Lower lobe of right lung (tissue), 2 donors: ENCODE measurements around the gene SEC24D. TPM values are rescaled to one million over a fixed set of nuclear protein-coding genes. Genes with fewer than 3 reads are reported as not detected.
"Not testable (repeated sequence)": the region's sequence is repeated elsewhere in the genome, so short reads cannot be mapped to it uniquely, and the experiment has no call there.

Source experiments
- ATAC-seq, 2 donors: fragments of 200-7000 bp; cut with Tn5 transposase; one replicate each; pipeline ENCODE4 v1.9.1; 2020 to 2022; ENCODE audit warnings: mild to moderate bottlenecking in 2 of 2, moderate library complexity in 2 of 2
- DNase-seq: peaks from one replicate; pipeline ENCODE4 v3.0.0-alpha.2; 2020
- H3K27ac ChIP-seq: fragments of 200-600 bp; one replicate; pipeline ENCODE4 v1.8.0; 2022
- H3K27me3 ChIP-seq: fragments of 200-600 bp; one replicate; pipeline ENCODE4 v1.8.0; 2022; ENCODE audit warnings: low read depth
- H3K36me3 ChIP-seq: fragments of 200-600 bp; one replicate; pipeline ENCODE4 v1.8.0; 2022; ENCODE audit warnings: mild to moderate bottlenecking
- H3K4me1 ChIP-seq: fragments of 200-600 bp; one replicate; pipeline ENCODE4 v1.8.0; 2022
- H3K4me3 ChIP-seq: fragments of 200-600 bp; one replicate; pipeline ENCODE4 v1.8.0; 2022; ENCODE audit warnings: mild to moderate bottlenecking
- H3K9me3 ChIP-seq: fragments of 200-600 bp; one replicate; pipeline ENCODE4 v1.8.0; 2022
- intact Hi-C: fragments of 100-400 bp; cut with DNase I; formaldehyde crosslinking; loops from one replicate; pipeline ENCODE4 v1.11.0; 2022
- long read RNA-seq: library from polyadenylated mRNA; unstranded; transcript quantifications from one replicate; pipeline ENCODE4 v2.0.0, GENCODE V29; 2021
- total RNA-seq: library from RNA; stranded (reverse); fragmentation: NEBNext Ultra II Directional; extraction: Animal tissue kit (Norgen Biotek cat#: 25700); gene quantifications from one replicate; pipeline ENCODE4 v1.2.1, GENCODE V29; 2021
- TF ChIP-seq, protein P1 (sequence below): fragments of 200-600 bp; IDR thresholded peaks from one replicate; pipeline ENCODE4 v1.8.0; 2022; ENCODE audit warnings: antibody characterized with exemption, mild to moderate bottlenecking
- donor health status: DM: no; HTN: yes; CAD: no; lungs with severe emphysema.

Gene SEC24D
- total RNA-seq, result 45.7 TPM
- long read RNA-seq, full-length matches to known transcripts, result 22 of 46 reads
- long read RNA-seq, partial matches to known transcripts, result 13 of 46 reads
- long read RNA-seq, other reads (novel, unspliced or antisense), result 11 of 46 reads

- peak; percentile 92 for DNase-seq
- H3K4me3 ChIP-seq, result peak within 1 kb of the TSS; percentile 91
- intact Hi-C loops, result no loop called here
- peaks cover 31% of the 10 kb centered on the region for H3K4me1 ChIP-seq
- TF ChIP-seq, protein P1, sequence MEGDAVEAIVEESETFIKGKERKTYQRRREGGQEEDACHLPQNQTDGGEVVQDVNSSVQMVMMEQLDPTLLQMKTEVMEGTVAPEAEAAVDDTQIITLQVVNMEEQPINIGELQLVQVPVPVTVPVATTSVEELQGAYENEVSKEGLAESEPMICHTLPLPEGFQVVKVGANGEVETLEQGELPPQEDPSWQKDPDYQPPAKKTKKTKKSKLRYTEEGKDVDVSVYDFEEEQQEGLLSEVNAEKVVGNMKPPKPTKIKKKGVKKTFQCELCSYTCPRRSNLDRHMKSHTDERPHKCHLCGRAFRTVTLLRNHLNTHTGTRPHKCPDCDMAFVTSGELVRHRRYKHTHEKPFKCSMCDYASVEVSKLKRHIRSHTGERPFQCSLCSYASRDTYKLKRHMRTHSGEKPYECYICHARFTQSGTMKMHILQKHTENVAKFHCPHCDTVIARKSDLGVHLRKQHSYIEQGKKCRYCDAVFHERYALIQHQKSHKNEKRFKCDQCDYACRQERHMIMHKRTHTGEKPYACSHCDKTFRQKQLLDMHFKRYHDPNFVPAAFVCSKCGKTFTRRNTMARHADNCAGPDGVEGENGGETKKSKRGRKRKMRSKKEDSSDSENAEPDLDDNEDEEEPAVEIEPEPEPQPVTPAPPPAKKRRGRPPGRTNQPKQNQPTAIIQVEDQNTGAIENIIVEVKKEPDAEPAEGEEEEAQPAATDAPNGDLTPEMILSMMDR, result peak; percentile 24
- peak within 1 kb of the TSS; percentile 95 for H3K27ac ChIP-seq
- ATAC-seq, result peak; percentile 96 to 98
- H3K9me3 ChIP-seq, result no peaks in the 10 kb centered on the region
- peaks cover 27% of the 10 kb centered on the region for H3K36me3 ChIP-seq
- no peaks in the 10 kb centered on the region for H3K27me3 ChIP-seq
These were observed at the start of gene SEC24D for GRCh38 chr4:118835571-118836300. TSS of gene SEC24D (minus strand) at chr4:118836126. CDS start at chr4:118833696, 2,430 bp downstream.

GRCh38 chr4:118884716-118885115 lies 48.8 kb upstream of the SEC24D start:
- no peak overlapping the region for H3K27ac ChIP-seq
- TF ChIP-seq, protein P1, result no peak
- H3K9me3 ChIP-seq, result no peaks in the 10 kb centered on the region
- no peak for ATAC-seq
- H3K4me3 ChIP-seq, result no peak overlapping the region
- no peak for DNase-seq
- peaks cover 17% of the 10 kb centered on the region for H3K4me1 ChIP-seq
- intact Hi-C loops, result no loop called here
- H3K27me3 ChIP-seq, result no peaks in the 10 kb centered on the region
- no peaks in the 10 kb centered on the region for H3K36me3 ChIP-seq

GRCh38 chr4:118883861-118884260 lies 47.9 kb upstream of the SEC24D start:
- Histone ChIP-seq H3K9me3 (no peaks in the 10 kb centered on the region), H3K36me3 (no peaks in the 10 kb centered on the region), H3K4me3 (no peak overlapping the region), H3K27me3 (no peaks in the 10 kb centered on the region), H3K27ac (no peak overlapping the region), H3K4me1 (peaks cover 8% of the 10 kb centered on the region)
- TF ChIP-seq, protein P1, result peak; percentile 12
- intact Hi-C loops, result no loop called here
- no peak for ATAC-seq
- DNase-seq, result no peak

DNA sequence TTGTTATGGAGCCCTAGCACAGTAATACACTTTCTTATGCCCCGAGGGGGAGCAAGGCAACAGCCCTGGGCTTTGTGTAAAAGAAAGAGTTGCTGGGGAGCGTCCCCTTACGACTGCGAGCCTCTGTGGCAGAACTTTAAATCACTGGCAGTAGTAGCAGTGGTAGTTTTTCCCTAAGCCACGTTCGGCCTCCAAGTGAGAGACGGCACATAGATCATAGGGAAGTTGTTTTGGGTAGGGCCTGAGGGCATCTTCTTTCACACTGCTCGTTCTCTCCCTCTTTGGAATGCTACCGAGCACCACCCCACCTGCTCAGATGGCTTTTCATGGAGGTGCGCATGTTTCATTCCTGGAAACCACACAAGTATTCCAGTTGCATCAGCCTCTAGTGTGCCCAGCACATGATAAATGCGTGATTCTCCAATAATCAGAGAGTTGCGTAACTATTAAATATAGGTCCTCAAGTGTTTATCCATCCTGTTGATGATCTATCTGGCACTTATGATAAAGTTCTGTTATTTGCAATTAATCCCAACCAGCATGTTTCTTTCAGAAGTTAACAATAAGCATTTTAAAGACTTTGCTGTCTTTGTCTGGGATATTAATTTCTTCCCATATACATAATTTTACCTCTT lies 45.7 kb upstream of the SEC24D start:
- Histone ChIP-seq H3K9me3 (no peaks in the 10 kb centered on the region), H3K4me3 (no peak overlapping the region), H3K27me3 (no peaks in the 10 kb centered on the region), H3K27ac (no peak overlapping the region), H3K4me1 (no peaks in the 10 kb centered on the region), H3K36me3 (no peaks in the 10 kb centered on the region)
- no peak for DNase-seq
- TF ChIP-seq, protein P1, result no peak
- ATAC-seq, result no peak
- intact Hi-C loops, result no loop called here

DNA sequence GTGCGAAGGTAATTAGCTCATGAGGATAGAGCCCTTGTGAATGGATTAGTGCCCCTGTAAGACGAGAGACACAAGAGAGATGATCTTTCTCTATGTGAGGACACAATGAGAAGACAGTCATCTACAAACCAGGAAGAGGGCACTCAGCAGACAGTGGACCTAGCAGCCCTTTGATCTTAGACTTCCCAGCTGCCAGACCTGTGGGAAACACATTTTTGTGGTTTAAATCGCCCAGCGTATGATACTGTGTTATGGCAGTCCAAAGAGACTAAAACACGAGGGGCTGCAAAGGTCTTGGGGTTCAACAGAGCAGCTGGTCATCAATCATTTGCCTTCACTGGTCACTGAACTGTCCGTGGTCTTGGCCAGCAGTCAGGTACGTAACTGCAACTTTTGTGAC lies 43.5 kb upstream of the SEC24D start:
- H3K27ac ChIP-seq, result no peak overlapping the region
- intact Hi-C loops, result no loop called here
- H3K9me3 ChIP-seq, result no peaks in the 10 kb centered on the region
- no peaks in the 10 kb centered on the region for H3K4me1 ChIP-seq
- ATAC-seq, result no peak
- no peak overlapping the region for H3K4me3 ChIP-seq
- H3K36me3 ChIP-seq, result no peaks in the 10 kb centered on the region
- TF ChIP-seq, protein P1, result no peak
- DNase-seq, result no peak
- no peaks in the 10 kb centered on the region for H3K27me3 ChIP-seq

DNA sequence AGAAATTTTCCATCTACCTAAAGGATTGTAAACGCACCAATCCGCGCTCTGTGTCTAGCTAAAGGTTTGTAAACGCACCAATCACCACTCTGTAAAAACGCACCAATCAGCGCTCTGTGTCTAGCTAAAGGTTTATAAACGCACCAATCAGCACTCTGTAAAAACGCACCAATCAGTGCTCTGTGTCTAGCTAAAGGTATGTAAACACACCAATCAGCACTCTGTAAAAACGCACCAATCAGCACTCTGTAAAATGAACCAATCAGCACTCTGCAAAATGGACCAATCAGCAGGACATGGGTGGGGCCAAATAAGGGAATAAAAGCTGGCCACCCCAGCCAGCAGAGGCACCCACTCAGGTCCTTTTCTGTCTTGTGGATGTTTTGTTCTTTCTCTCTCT lies 42.6 kb upstream of the SEC24D start:
- ATAC-seq, H3K4me3 ChIP-seq, intact Hi-C loops, DNase-seq, H3K9me3 ChIP-seq, H3K27ac ChIP-seq, H3K4me1 ChIP-seq, H3K36me3 ChIP-seq, H3K27me3 ChIP-seq: not testable (repeated sequence)
